HK-2 (cell line): ENCODE measurements around the gene BTG3.

Source experiments
- DNase-seq: peaks from one replicate; pipeline ENCODE4 v3.0.0-alpha.2; 2018; ENCODE audit not compliant: unreplicated experiment

BTG3 gene

GRCh38 chr21:17612565-17613241 is at the start of gene BTG3:
Gene BTG3, minus strand, starts transcription at chr21:17612901. Its CDS starts 3,757 bp downstream, at chr21:17609144.
- DNase-seq, result peak; percentile 58

GRCh38 chr21:17660862-17661261 is 48.2 kb upstream of the BTG3 start:
- DNase-seq, result no peak

- DNase-seq, result no peak
Measured at GRCh38 chr21:17660452-17660851, 47.8 kb upstream of the BTG3 start.

GRCh38 chr21:17658931-17659330 is 46.2 kb upstream of the BTG3 start:
- no peak for DNase-seq

- DNase-seq, result no peak
Measured at GRCh38 chr21:17651526-17651925, 38.8 kb upstream of the BTG3 start.

GRCh38 chr21:17650292-17650691 is 37.6 kb upstream of the BTG3 start:
- no peak for DNase-seq

- no peak for DNase-seq
Measured at GRCh38 chr21:17646790-17647189, 34.1 kb upstream of the BTG3 start.

GRCh38 chr21:17644186-17644585 is 31.5 kb upstream of the BTG3 start:
- DNase-seq, result no peak

GRCh38 chr21:17640821-17641220 is 28.1 kb upstream of the BTG3 start:
- DNase-seq, result no peak

GRCh38 chr21:17636711-17637110 is 24.0 kb upstream of the BTG3 start:
- no peak for DNase-seq

- no peak for DNase-seq
Measured at GRCh38 chr21:17631195-17631594, 18.5 kb upstream of the BTG3 start.

GRCh38 chr21:17622018-17622417 is 9.3 kb upstream of the BTG3 start:
- DNase-seq, result no peak

GRCh38 chr21:17616831-17617230 is 4.1 kb upstream of the BTG3 start:
- no peak for DNase-seq

- DNase-seq, result no peak
Measured at GRCh38 chr21:17613242-17613676, 558 bp upstream of the BTG3 start.

GRCh38 chr21:17612023-17612564 is 607 bp downstream of the BTG3 start:
- peak; percentile 33 for DNase-seq

GRCh38 chr21:17611414-17612022 is 1.2 kb downstream of the BTG3 start:
- peak; percentile 54 for DNase-seq

- DNase-seq, result no peak
Measured at GRCh38 chr21:17610911-17611310, 1.8 kb downstream of the BTG3 start.

GRCh38 chr21:17609681-17610080 is 3.0 kb downstream of the BTG3 start:
- no peak for DNase-seq

GRCh38 chr21:17607684-17608083 is 5.0 kb downstream of the BTG3 start:
- DNase-seq, result no peak

- DNase-seq, result no peak
Measured at GRCh38 chr21:17602874-17603273, 9.8 kb downstream of the BTG3 start.

- DNase-seq, result no peak
Measured at GRCh38 chr21:17598437-17598836, 14.3 kb downstream of the BTG3 start.

- no peak for DNase-seq
Measured at GRCh38 chr21:17597680-17598079, 15.0 kb downstream of the BTG3 start.

GRCh38 chr21:17590430-17590829 is 22.3 kb downstream of the BTG3 start:
- DNase-seq, result no peak
